ENCODE data around the gene VPS54.
"Not testable (repeated sequence)": the region's sequence is repeated elsewhere in the genome, so short reads cannot be mapped to it uniquely, and the experiment has no call there.

The VPS54 gene

DNA sequence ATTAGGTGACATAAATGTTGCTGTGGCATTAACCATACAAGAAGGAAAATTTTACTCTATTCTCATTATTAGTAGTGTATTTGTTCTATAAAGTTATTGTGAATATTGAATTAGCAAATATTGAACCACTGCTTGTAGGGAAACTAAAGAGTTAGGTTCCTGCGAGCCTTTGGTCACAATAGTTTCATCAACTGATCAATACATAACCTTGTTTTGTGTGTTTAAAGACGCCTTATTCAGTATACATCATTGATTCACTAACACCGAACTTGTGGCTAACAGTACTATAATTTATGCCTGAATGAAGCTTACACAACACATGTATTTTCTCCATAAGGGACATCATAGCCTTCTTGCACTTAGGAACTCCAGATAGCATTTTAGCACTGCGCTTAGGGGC lies 36.9 kb downstream of the VPS54 start:
- Mint-ChIP-seq H3K27ac (ENCODE audit: low read depth) (no peak overlapping the region), H3K36me3 (ENCODE audit: insufficient read depth) (peaks cover 8% of the 10 kb centered on the region), H3K27me3 (no peaks in the 10 kb centered on the region), H3K9me3 (no peaks in the 10 kb centered on the region), H3K4me1 (peaks cover 35% of the 10 kb centered on the region), H3K4me3 (no peak overlapping the region)
- DNase-seq (ENCODE audit: low spot score in 2 of 2): no peak
- no peak for ATAC-seq (replicated peaks; ENCODE audit: extremely low read depth, poor library complexity, severe bottlenecking)

DNA sequence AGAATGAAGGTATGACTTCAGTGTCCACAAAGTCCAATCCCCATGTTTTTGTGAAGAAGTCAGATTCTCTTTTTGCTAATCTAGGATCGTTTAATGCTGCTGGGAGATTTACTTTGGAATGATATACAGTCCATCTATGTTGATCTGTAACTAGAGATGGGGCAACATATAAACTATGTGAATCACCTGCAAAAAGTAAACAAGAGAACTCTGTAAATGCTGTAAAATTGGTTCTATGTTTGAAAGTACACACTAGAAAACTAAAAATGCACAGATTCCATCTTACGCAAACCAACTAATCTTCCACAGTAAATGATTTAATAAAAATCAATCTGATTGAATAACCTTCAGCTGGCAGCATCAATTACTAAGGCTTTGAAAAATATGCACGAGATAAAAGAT lies 37.5 kb downstream of the VPS54 start:
- peaks cover 10% of the 10 kb centered on the region for H3K36me3 Mint-ChIP-seq (ENCODE audit: insufficient read depth)
- no peak overlapping the region for H3K27ac Mint-ChIP-seq (ENCODE audit: low read depth)
- H3K4me3 Mint-ChIP-seq: no peak overlapping the region
- H3K9me3 Mint-ChIP-seq: no peaks in the 10 kb centered on the region
- ATAC-seq (replicated peaks; ENCODE audit: extremely low read depth, poor library complexity, severe bottlenecking): no peak
- no peaks in the 10 kb centered on the region for H3K27me3 Mint-ChIP-seq
- peaks cover 34% of the 10 kb centered on the region for H3K4me1 Mint-ChIP-seq
- no peak for DNase-seq (ENCODE audit: low spot score in 2 of 2)

DNA sequence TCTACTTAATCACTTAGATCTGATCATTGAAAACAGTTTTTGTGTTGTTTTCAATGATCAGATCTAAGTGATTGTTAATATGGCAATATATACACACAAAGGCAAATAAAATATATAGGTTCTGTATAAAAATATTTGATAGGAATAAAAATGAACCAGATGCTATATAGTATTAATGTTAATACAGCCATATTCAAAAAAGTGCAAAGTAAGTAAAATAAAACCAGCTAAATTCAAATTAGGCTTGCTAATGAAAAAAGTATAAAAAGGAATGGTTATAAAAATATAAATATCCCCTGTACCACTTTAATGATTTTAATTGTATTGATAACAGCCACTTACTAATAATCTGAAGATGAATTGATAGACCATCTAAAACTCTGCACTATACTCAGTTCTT lies 38.4 kb downstream of the VPS54 start:
- DNase-seq (ENCODE audit: low spot score in 2 of 2) (no peak), ATAC-seq (replicated peaks; ENCODE audit: extremely low read depth, poor library complexity, severe bottlenecking) (no peak)
- H3K9me3 Mint-ChIP-seq: no peaks in the 10 kb centered on the region
- H3K4me1 Mint-ChIP-seq: peaks cover 25% of the 10 kb centered on the region
- H3K27ac Mint-ChIP-seq (ENCODE audit: low read depth): no peak overlapping the region
- H3K4me3 Mint-ChIP-seq: no peak overlapping the region
- no peaks in the 10 kb centered on the region for H3K27me3 Mint-ChIP-seq
- peaks cover 12% of the 10 kb centered on the region for H3K36me3 Mint-ChIP-seq (ENCODE audit: insufficient read depth)

DNA sequence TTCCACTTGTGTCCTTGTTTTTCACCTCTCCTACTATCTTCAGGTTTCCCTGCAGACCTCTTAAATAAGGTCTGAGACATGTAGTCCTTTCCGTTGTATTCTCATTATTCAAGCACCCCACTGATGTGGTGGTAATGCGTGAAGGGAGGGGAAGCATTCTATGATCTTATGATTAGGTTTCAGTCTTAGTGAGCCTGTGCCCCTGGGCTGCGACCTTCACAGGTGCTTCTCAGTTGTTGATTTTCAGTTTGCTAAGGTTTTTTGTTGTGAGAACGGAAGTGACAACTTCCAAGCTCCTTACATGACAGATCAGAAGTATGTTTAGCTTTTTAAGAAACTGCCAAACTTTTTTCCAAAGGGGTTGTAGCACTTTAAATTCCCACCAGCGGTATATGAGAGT lies 41.3 kb downstream of the VPS54 start:
- DNase-seq (ENCODE audit: low spot score in 2 of 2): no peak
- ATAC-seq (replicated peaks; ENCODE audit: extremely low read depth, poor library complexity, severe bottlenecking): peak; percentile 67
- Mint-ChIP-seq H3K27me3 (no peaks in the 10 kb centered on the region), H3K9me3 (no peaks in the 10 kb centered on the region), H3K4me1 (peaks cover 14% of the 10 kb centered on the region), H3K4me3 (no peak overlapping the region), H3K36me3 (ENCODE audit: insufficient read depth) (peaks cover 20% of the 10 kb centered on the region), H3K27ac (ENCODE audit: low read depth) (peak overlapping the region; percentile 50)

DNA sequence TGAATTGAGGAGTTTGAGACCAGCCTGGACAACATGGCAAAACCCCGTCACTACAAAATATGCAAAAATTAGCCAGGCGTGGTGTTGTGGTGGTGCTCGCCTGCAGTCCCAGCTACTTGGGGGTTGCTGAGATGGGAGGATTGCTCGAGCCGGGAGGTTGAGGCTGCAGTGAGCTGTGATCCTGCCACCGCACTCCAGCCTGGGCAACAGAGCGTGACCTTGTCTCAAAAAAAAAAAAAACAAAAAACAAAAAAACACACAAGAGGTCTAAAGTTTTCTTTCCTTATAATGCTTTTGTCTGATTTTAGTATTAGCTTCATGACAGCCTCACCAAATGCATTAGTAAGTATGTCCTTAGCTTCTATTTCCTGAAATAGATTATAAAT lies 43.1 kb downstream of the VPS54 start:
- Mint-ChIP-seq H3K9me3 (no peaks in the 10 kb centered on the region), H3K4me1 (peaks cover 14% of the 10 kb centered on the region), H3K36me3 (ENCODE audit: insufficient read depth) (peaks cover 22% of the 10 kb centered on the region), H3K4me3 (no peak overlapping the region), H3K27ac (ENCODE audit: low read depth) (no peak overlapping the region), H3K27me3 (no peaks in the 10 kb centered on the region)
- ATAC-seq (replicated peaks; ENCODE audit: extremely low read depth, poor library complexity, severe bottlenecking) (no peak), DNase-seq (ENCODE audit: low spot score in 2 of 2) (no peak)

DNA sequence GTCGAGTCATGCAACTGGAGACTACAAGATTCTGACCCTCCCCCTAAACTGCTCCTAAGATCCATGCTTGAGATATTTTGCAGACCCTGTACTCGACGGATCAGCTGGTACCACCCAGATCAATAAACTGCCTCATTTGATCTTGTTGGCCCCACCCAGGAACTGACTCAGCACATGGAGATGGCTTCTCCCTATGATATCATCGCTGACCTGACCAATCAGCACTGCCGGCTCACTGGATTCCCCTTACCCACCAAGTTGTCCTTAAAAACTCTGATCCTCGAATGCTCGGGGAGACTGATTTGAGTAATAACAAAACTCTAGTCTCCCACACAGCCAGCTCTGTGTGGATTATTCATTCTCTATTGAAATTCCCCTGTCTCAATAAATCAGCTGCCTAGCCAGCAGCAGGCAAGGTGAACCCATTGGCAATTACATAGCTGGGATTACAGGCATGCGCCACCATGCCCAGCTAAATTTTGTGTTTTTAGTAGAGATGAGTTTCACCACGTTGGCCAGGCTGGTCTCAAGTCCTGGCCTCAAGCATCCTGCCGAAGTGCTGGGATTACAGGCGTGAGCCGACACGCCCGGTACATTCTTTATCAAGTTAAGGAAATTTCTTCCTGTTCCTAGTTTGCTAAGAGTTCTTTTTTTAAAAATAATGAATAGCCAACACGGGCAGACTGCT lies 43.6 kb downstream of the VPS54 start:
- peaks cover 21% of the 10 kb centered on the region for H3K36me3 Mint-ChIP-seq (ENCODE audit: insufficient read depth)
- H3K4me3 Mint-ChIP-seq: no peak overlapping the region
- H3K27ac Mint-ChIP-seq (ENCODE audit: low read depth): no peak overlapping the region
- DNase-seq (ENCODE audit: low spot score in 2 of 2): no peak
- peaks cover 14% of the 10 kb centered on the region for H3K4me1 Mint-ChIP-seq
- no peak for ATAC-seq (replicated peaks; ENCODE audit: extremely low read depth, poor library complexity, severe bottlenecking)
- no peaks in the 10 kb centered on the region for H3K9me3 Mint-ChIP-seq
- H3K27me3 Mint-ChIP-seq: no peaks in the 10 kb centered on the region

- not testable (repeated sequence) for H3K9me3 Mint-ChIP-seq; ATAC-seq (replicated peaks; ENCODE audit: extremely low read depth, poor library complexity, severe bottlenecking); H3K27me3 Mint-ChIP-seq; H3K27ac Mint-ChIP-seq (ENCODE audit: low read depth); DNase-seq (ENCODE audit: low spot score in 2 of 2); H3K4me3 Mint-ChIP-seq
- H3K4me1 Mint-ChIP-seq: peaks cover 14% of the 10 kb centered on the region
- peaks cover 21% of the 10 kb centered on the region for H3K36me3 Mint-ChIP-seq (ENCODE audit: insufficient read depth)
These were observed 44.2 kb downstream of the VPS54 start for GRCh38 chr2:63975036-63975435.

- no peak overlapping the region for H3K27ac Mint-ChIP-seq (ENCODE audit: low read depth)
- no peak for DNase-seq (ENCODE audit: low spot score in 2 of 2)
- H3K4me1 Mint-ChIP-seq: no peaks in the 10 kb centered on the region
- no peaks in the 10 kb centered on the region for H3K9me3 Mint-ChIP-seq
- ATAC-seq (replicated peaks; ENCODE audit: extremely low read depth, poor library complexity, severe bottlenecking): no peak
- H3K27me3 Mint-ChIP-seq: no peaks in the 10 kb centered on the region
- peaks cover 24% of the 10 kb centered on the region for H3K36me3 Mint-ChIP-seq (ENCODE audit: insufficient read depth)
- H3K4me3 Mint-ChIP-seq: no peak overlapping the region
These were observed 57.0 kb downstream of the VPS54 start for GRCh38 chr2:63962186-63962585.

DNA sequence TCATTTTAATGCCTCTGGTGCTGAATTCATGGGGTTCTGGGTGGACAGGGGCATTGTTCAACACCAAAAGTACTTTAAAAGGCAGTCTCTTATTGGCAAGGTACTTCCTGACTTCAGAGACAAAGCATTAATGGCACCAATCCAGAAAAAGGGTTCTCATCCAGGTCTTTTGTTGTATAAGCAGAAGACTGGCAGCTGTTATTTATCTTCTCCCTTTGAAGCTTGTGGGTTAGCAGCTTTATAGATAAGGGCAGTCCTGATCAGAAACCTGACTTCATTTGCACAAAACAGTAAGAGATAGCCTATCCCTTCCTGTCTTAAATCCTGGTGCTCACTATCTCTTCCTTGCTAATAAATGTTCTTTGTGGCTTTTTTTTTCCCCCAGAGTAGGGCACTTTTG lies 68.8 kb downstream of the VPS54 start:
- ATAC-seq (replicated peaks; ENCODE audit: extremely low read depth, poor library complexity, severe bottlenecking) (no peak), DNase-seq (ENCODE audit: low spot score in 2 of 2) (no peak)
- no peak overlapping the region for H3K27ac Mint-ChIP-seq (ENCODE audit: low read depth)
- H3K4me1 Mint-ChIP-seq: no peaks in the 10 kb centered on the region
- no peaks in the 10 kb centered on the region for H3K27me3 Mint-ChIP-seq
- no peak overlapping the region for H3K4me3 Mint-ChIP-seq
- peaks cover 5% of the 10 kb centered on the region for H3K9me3 Mint-ChIP-seq
- H3K36me3 Mint-ChIP-seq (ENCODE audit: insufficient read depth): peaks cover 9% of the 10 kb centered on the region

- no peak for DNase-seq (ENCODE audit: low spot score in 2 of 2)
- no peak for ATAC-seq (replicated peaks; ENCODE audit: extremely low read depth, poor library complexity, severe bottlenecking)
- H3K4me1 Mint-ChIP-seq: no peaks in the 10 kb centered on the region
- peaks cover 18% of the 10 kb centered on the region for H3K36me3 Mint-ChIP-seq (ENCODE audit: insufficient read depth)
- no peak overlapping the region for H3K27ac Mint-ChIP-seq (ENCODE audit: low read depth)
- no peaks in the 10 kb centered on the region for H3K9me3 Mint-ChIP-seq
- no peak overlapping the region for H3K4me3 Mint-ChIP-seq
- H3K27me3 Mint-ChIP-seq: no peaks in the 10 kb centered on the region
These were observed 76.4 kb downstream of the VPS54 start for GRCh38 chr2:63942788-63943187.

GRCh38 chr2:63932104-63932503 lies 87.1 kb downstream of the VPS54 start:
- H3K27me3 Mint-ChIP-seq; H3K27ac Mint-ChIP-seq (ENCODE audit: low read depth); H3K9me3 Mint-ChIP-seq; DNase-seq (ENCODE audit: low spot score in 2 of 2); H3K4me3 Mint-ChIP-seq; ATAC-seq (replicated peaks; ENCODE audit: extremely low read depth, poor library complexity, severe bottlenecking): not testable (repeated sequence)
- H3K4me1 Mint-ChIP-seq: peaks cover 27% of the 10 kb centered on the region
- H3K36me3 Mint-ChIP-seq (ENCODE audit: insufficient read depth): peaks cover 24% of the 10 kb centered on the region

- Mint-ChIP-seq H3K4me3 (no peak overlapping the region), H3K4me1 (peaks cover 36% of the 10 kb centered on the region), H3K27me3 (no peaks in the 10 kb centered on the region), H3K9me3 (no peaks in the 10 kb centered on the region), H3K36me3 (ENCODE audit: insufficient read depth) (peaks cover 21% of the 10 kb centered on the region), H3K27ac (ENCODE audit: low read depth) (no peak overlapping the region)
- DNase-seq (ENCODE audit: low spot score in 2 of 2) (no peak), ATAC-seq (replicated peaks; ENCODE audit: extremely low read depth, poor library complexity, severe bottlenecking) (no peak)
These were observed 92.4 kb downstream of the VPS54 start for GRCh38 chr2:63926815-63927214.

DNA sequence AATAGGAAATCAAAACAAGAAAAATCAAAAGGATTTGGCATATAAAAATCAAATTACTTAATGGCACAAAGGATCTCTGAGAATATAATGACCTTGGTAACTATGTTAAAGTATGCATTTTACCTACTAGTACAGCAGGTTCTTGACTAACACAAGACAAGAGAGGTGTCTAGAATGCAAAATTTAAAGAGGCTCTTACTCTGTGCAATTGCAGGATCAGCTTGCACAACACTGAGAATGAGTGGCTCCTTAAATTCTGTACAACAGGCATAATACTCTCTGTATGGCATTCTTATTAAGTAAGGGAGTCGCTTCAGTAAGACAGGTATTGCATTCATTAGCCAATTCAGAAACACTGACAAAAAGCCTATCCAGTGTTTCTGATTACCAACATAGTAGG lies 104.9 kb downstream of the VPS54 start:
- ATAC-seq (replicated peaks; ENCODE audit: extremely low read depth, poor library complexity, severe bottlenecking) (no peak), DNase-seq (ENCODE audit: low spot score in 2 of 2) (no peak)
- H3K4me1 Mint-ChIP-seq: no peaks in the 10 kb centered on the region
- H3K4me3 Mint-ChIP-seq: no peak overlapping the region
- no peaks in the 10 kb centered on the region for H3K27me3 Mint-ChIP-seq
- peaks cover 31% of the 10 kb centered on the region for H3K36me3 Mint-ChIP-seq (ENCODE audit: insufficient read depth)
- H3K9me3 Mint-ChIP-seq: no peaks in the 10 kb centered on the region
- H3K27ac Mint-ChIP-seq (ENCODE audit: low read depth): no peak overlapping the region

All from central memory CD8-positive, alpha-beta T cell (primary cell).